ENCODE data around the gene DGLUCY.

GRCh38 chr14:91092073-91092472, 21.8 kb upstream of the DGLUCY start:
- TF ChIP-seq CTCF (IDR thresholded peaks at IDR 0.05; ENCODE audit: insufficient read depth, low read depth, low read length) (no peak), EZH2 (IDR thresholded peaks at IDR 0.05; ENCODE audit: insufficient read depth, low read length) (no peak)
